Mesenteric fat pad (tissue), 1 donor: Measurements from ENCODE around the gene EGFR. TPM values are rescaled to one million over a fixed set of nuclear protein-coding genes. Genes with fewer than 3 reads are reported as not detected.

Experiments used
- DNase-seq: peaks from one replicate; pipeline ENCODE4 v3.0.0-alpha.2; 2020; ENCODE audit warnings: low spot score
- total RNA-seq: library from RNA; stranded (reverse); fragmentation: NEBNext Ultra II Directional; extraction: Animal tissue kit (Norgen Biotek cat#: 25700); gene quantifications from one replicate; pipeline ENCODE4 v1.2.1, GENCODE V29; 2021
- donor health status: DM: yes; HTN: yes; CAD: no.

Gene EGFR
- total RNA-seq, 1 donor from 2014 or later: 80.9 TPM

DNA sequence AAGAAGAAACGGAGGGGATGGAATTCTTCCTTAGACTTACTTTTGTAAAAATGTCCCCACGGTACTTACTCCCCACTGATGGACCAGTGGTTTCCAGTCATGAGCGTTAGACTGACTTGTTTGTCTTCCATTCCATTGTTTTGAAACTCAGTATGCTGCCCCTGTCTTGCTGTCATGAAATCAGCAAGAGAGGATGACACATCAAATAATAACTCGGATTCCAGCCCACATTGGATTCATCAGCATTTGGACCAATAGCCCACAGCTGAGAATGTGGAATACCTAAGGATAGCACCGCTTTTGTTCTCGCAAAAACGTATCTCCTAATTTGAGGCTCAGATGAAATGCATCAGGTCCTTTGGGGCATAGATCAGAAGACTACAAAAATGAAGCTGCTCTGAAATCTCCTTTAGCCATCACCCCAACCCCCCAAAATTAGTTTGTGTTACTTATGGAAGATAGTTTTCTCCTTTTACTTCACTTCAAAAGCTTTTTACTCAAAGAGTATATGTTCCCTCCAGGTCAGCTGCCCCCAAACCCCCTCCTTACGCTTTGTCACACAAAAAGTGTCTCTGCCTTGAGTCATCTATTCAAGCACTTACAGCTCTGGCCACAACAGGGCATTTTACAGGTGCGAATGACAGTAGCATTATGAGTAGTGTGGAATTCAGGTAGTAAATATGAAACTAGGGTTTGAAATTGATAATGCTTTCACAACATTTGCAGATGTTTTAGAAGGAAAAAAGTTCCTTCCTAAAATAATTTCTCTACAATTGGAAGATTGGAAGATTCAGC is 187.6 kb downstream of the EGFR start:
- DNase-seq: no peak

DNA sequence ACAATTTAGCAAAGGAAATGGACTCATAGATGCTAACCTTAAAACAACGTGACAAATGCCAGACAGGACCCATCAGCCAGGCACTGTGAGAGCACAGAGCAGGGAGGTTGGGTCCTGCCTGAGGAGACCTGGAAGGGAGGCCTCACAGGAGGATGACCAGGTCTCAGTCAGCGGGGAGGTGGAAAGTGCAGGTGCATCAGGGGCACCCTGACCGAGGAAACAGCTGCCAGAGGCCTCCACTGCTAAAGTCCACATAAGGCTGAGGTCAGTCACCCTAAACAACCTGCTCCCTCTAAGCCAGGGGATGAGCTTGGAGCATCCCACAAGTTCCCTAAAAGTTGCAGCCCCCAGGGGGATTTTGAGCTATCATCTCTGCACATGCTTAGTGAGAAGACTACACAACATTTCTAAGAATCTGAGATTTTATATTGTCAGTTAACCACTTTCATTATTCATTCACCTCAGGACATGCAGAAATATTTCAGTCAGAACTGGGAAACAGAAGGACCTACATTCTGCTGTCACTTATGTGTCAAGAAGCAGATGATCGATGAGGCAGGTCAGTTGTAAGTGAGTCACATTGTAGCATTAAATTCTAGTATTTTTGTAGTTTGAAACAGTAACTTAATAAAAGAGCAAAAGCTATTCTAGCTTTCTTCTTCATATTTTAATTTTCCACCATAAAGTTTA is 188.8 kb downstream of the EGFR start:
- no peak for DNase-seq

DNA sequence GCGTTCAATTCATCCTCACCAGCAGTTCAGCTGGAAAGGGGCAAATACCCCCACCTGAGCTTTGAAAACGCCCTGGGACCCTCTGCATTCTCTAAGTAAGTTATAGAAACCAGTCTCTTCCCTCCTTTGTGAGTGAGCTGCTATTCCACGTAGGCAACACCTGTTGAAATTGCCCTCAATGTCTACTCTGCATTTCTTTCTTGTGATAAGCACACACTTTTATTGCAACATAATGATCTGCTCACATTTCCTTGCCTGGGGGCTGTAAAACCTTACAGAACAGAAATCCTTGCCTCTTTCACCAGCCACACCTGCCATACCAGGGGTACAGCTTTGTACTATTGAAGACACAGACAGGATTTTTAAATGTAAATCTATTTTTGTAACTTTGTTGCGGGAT is 190.5 kb downstream of the EGFR start:
- DNase-seq: no peak

DNA sequence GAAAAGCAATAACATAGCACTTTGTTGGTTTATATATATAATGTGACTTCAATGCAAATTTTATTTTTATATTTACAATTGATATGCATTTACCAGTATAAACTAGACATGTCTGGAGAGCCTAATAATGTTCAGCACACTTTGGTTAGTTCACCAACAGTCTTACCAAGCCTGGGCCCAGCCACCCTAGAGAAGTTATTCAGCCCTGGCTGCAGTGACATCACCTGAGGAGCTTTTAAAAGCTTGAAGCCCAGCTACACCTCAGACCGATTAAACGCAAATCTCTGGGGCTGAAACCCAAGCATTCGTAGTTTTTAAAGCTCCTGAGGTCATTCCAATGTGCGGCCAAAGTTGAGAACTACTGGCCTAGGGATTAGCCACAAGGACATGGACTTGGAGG is 191.4 kb downstream of the EGFR start:
- no peak for DNase-seq

DNA sequence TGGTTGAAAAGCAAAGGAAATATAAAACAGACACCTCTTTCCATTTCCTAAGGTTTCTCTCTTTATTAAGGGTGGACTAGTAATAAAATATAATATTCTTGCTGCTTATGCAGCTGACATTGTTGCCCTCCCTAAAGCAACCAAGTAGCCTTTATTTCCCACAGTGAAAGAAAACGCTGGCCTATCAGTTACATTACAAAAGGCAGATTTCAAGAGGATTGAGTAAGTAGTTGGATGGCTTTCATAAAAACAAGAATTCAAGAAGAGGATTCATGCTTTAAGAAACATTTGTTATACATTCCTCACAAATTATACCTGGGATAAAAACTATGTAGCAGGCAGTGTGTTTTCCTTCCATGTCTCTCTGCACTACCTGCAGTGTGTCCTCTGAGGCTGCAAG is 191.9 kb downstream of the EGFR start:
- no peak for DNase-seq

DNA sequence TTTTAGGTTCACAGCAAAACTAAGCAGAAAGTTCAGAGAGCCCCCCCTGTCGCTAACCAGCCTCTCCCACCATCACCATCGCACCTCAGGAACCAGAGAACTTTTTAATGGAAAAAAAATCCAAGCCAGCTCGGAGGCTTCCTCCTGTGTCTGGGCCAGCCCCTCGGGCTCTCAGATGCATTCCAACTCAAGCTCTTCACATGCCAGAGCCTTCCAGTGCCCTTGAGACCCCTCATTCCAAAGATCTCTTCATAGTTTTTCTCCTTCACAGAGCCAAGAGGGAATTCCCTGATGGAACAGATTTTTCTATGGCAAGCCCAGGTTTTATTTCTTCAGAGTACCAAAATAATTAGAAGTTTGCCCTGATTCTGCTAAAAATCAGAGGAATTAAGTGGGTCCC is 192.9 kb downstream of the EGFR start:
- no peak for DNase-seq

DNA sequence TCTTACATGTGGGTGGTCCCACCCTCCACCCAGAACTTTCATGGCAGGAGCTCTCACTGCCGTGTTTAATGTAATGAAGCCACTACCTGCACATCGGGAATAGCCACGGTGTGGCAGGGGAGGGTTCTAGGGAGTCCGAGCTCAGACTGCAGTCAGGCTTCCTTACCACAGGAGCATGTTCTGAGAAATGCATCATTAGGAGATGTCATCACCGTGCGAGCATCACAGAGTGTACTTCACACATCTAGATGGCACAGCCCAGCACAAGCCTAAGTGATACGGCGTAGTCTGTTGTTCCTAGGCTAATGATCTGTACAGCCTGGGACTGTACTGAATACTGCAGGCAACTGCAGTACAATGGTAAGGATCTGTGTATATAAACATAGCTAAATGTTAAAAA is 193.4 kb downstream of the EGFR start:
- DNase-seq: no peak

DNA sequence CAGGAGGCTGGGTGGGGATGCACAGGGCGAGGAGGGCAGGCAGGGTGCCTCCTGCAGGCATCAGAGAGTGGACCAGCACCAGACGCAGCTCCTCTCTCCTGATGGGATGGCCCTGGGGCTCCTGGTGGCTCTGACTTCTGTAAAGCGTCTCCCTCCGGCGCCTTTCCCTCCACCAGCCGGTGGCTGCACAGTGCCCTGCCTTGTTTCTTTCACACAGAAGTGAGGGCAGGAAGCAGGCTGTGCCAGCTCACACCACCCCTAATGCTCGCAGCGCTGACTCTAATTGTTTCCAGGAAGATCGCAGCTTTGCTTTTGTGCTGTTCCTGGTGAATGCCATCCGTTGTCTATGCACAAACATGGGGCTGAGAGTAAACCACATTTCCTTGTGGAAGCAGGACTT is 194.0 kb downstream of the EGFR start:
- no peak for DNase-seq

DNA sequence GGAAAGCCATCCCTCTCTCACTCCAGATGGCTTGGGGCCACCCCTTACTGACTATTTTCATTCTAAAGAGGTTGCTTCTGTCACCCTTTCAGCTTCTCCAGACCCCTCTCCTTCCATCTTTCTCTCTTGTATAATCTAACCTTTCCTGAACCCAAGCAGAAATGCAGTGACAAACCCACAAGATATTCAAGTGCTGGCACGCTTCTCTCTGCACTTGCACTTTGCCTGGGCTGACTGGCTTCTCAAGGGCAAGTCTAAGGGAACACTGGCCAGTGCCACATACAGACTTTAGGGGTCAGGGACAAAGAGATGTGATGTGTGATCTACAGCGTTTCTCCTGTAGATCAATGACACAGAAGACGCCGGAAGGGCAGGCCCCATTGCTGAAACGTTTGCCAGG is 195.9 kb downstream of the EGFR start:
- no peak for DNase-seq

DNA sequence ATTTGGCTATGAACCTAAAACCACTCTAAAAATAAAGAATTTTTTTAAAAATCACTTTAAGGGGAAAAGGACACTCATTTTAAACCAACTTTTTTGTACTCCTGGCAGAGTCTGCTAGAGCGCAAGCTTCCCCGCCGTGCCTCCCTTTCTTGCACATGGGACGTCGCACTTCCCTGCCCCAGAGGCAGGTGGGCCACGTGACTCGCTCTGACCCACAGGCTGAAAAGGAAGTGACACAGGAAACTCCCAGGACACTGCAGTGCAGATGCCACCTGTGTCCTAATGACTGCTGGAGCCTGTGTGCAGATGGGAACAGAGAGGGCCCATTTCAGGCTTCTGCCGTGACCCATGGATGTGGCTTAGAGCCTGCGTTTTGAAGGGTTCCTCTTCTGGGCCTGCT is 204.2 kb downstream of the EGFR start:
- DNase-seq: no peak

DNA sequence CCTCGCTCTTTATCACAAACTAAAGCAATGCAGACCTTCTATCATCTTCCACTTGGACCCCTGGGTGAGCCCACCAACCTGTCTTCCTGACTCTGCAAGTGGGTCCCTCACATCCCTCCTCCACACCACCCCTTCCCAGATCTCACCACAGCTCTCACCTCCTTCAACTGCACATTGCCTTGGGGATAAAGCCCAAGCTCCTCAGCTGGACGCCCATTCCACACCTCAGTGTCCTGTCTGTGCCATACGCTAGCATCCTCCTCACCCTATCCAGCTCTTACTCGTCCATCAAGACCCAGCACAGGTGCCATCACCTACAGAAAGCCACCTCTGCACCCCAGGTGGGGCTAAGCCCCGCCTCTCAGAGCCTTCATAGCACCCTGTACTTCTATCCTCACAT is 205.3 kb downstream of the EGFR start:
- DNase-seq: no peak

DNA sequence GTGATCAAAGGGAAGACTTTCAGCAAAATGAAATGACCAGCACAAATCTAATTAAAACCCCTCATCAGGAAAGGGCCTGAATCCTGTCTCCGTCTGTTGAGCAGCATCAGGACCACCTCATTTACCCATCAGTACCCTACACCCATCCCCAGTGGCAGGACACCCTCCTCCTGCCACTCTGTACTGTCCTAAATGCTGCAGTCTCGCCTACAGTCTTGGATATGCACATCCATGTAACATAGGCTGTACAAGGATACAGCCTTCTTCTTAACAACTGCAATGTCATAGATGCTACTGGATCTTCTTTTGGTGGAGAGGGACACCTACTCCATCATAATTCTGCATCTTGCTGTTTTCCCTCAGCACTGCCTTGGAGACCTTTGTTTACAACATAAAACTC is 206.0 kb downstream of the EGFR start:
- DNase-seq: no peak

DNA sequence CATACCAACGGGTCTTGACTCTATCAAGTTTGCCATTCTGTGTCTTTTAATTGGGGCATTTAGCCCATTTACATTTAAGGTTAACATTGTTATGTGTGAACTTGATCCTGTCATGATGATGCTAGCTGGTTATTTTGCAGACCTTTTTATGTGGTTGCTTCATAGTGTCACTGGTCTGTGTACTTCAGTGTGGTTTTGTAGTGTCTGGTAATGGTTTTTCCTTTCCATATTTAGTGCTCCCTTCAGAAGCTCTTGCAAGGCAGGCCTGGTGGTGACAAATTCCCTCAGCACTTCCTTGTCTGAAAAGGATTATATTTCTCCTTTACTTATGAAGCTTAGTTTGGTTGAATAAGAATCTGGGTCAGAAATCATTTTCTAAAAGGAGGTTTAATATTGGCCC is 211.2 kb downstream of the EGFR start:
- no peak for DNase-seq

DNA sequence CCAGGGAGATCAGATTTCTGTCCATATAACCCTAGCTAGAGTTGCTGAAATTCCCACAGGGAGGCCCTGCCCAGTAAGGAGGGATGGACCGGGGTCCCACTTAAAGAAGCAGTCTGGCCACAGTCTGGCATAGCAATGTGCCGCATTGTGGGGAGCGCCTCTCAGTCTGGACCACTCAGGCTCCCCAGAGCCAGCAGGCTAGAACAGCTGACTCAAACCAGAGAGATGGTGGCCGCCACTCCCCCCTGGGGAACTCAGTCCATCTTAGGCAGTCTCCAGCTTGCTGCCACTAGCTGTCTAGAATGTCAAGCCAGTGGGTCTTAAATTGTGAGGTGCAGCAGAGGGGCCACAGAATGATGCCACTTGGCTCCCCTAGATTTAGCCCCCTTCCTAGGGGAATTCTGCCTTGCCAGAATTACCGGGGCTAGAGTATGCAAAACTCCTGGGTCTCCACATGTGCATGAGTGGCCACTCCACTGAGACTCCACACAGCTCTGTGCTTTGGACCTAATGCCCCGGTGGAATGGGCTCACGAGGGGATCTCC is 213.0 kb downstream of the EGFR start:
- DNase-seq: no peak

DNA sequence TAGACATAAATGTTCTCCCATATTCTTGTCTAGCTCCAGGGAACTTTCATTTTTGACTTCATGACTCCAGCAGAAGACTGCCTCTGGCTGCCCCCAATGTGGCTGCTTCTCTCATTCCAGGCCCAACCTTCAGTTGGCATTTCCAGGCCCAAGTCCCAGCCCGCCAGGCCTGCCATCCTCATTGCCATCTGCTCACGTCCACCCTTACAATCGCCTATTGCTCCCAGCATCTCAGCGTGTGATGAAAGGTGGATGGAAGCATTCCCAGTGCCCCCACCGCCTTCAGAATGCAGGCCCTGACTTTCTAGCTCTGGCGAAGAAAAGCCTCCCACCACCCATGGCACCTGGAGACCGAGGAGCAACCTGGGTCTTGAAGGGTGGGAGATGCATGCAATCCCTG is 214.2 kb downstream of the EGFR start:
- DNase-seq: no peak

DNA sequence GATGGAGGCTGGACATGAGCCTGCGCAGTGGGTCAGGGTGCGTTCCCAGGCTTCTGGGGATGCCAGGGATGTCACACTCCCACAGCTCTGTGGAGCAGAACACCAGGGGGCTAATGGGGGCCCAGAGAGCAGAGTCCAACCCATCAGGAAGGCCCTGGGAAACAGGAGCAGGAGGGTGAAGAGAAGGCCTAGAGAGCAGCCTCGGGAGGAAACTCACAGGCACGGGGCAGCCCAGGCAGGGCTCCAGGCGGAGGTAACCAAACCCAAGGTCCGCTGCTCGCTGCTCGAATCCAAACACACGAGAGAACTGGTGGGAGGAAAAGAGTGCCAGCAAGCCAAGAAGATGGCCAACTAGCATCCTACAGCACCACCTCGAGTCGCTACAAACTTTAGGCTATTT is 215.6 kb downstream of the EGFR start:
- no peak for DNase-seq

DNA sequence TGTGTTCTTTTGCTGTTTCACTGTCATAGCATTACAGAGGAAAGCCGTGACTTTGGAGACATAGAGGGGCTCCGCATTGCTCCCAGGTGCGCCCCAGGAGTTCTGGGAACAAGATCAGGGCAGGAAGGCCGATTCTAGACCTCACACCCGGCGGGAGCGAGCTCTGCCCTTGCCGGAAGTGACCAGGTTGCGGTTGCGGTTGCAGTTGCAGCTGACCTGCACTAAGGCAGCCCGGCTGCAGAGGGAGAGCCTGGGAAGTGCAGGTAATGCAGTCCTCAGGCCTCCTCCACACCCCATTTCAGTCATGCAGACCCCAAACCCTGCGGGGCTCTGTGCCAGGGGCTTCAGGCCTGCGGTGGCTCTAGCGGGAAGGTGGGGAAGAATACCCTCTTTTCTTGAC is 216.3 kb downstream of the EGFR start:
- DNase-seq: no peak

DNA sequence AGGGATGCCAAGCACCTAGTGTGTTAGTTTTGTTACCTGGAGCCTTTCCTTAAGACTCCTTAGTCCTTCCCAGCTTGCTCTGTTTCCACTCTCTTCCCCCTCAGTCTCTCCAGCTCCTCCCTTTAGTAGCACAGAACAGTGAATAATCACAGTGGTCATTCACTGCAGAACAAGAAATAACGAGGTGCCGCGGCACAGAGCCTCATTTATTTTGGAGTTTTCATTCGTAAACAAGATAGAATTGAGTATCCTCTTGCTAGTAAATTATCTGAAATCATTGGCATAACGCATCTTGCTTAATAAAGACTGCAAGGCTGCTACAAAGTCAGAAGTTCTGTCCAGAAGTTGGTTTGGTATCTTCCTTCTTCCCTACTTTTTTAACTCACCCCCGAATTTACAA is 217.0 kb downstream of the EGFR start:
- no peak for DNase-seq

DNA sequence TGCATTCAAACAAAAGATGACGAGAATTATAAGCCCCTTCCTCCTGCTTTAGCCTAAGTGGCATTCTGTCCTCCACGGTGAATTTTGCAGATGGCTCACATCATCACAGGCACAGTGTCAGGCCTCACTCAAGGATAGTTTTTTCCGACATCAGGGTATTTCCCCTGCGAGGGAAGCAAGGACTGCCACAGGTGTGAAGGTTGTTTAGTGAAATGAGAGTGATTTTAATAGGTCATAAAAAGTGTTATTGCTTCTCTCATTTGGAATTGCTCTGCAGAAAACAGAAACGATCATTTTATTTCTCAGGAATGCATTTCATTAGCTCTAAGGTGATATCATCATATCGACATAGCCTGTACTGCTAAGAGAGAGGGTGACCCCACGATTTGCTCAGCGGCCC is 217.7 kb downstream of the EGFR start:
- no peak for DNase-seq

DNA sequence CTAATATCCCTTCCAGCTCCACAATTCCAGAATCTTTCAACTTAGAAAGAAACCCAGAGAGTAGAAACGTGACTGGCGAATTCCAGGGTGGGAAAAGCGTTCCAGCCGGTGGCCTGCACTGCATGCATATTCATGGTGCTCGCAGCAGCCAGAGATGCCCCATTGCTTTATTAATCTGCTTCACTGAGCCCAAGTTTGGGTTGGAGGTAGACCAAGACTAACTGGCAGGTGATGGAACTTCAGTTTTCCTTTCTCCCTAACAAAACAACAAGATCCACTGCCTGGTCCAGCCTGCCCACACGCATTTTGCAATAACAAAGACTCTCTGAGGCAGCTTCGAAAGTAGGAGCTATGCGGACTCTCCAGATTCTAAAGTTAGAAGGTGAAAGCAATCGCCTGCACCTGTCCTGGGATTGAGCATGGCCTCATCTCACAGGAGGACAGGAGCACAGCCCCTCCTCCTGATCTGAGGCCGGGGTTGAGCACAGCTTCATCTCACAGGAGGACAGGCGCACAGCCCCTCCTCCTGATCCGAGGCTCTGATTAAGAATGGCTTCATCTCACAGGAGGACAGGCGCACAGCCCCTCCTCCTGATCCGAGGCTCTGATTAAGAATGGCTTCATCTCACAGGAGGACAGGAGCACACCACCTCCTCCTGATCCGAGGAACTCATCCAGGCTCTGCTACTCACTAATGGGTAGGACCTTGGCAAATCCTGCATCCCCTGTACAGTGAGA is 218.5 kb downstream of the EGFR start:
- no peak for DNase-seq

DNA sequence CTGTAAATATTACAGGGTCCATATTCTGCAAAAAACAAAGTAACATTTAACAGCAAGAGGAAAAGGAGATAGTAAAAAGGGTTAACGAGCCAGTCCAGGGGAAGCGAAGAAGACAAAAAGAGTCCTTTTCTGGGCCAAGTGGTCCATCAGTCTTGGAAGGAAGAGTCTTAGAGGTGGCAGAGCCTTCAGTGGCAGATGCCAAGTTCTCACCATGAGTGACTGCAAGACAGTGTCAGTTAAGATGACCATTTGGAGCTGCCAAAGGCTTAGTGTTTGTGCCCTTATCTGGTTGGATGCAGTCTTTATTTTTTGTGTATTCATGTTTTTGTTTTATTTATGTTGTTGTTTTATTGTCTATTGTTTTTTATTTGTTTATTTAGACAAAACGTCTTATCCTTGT is 220.6 kb downstream of the EGFR start:
- no peak for DNase-seq
